Brain microvascular endothelial cell (primary cell): ENCODE results near the gene PCDHGB1.

Experiments used
- DNase-seq: peaks from one replicate; pipeline ENCODE4 v3.0.0-alpha.2; 2020
- H3K27ac ChIP-seq: fragments of 250-450 bp; sonication (Bioruptor Pico); 2 replicates; pipeline ENCODE4 v1.5.1; 2020; ENCODE audit warnings: mild to moderate bottlenecking, moderate library complexity
- H3K27me3 ChIP-seq: fragments of 250-450 bp; sonication (Bioruptor Pico); replicated peaks from 2 replicates; pipeline ENCODE4 v1.5.1; 2020; ENCODE audit warnings: mild to moderate bottlenecking
- H3K36me3 ChIP-seq: fragments of 250-450 bp; sonication (Bioruptor Pico); replicated peaks from 2 replicates; pipeline ENCODE4 v1.5.1; 2020; ENCODE audit warnings: mild to moderate bottlenecking
- H3K4me3 ChIP-seq: 2 replicates; pipeline ENCODE4 v1.5.1; 2011; ENCODE audit warnings: low read depth, mild to moderate bottlenecking, control low read depth, low read length, moderate library complexity
- CTCF ChIP-seq: IDR thresholded peaks from 2 replicates; pipeline ENCODE4 v1.5.1; 2011; ENCODE audit warnings: low read depth, mild to moderate bottlenecking, moderate library complexity, low read length, control low read depth, inconsistent platforms; ENCODE audit errors: missing control alignments
- in situ Hi-C: cut with HindIII; loops from 2 replicates; pipeline ENCODE4 v1.10.0; 2017; ENCODE audit warnings: low sequenced_read_pairs, low pct_ligation_motif_present

Gene PCDHGB1

GRCh38 chr5:141319699-141320098 is 30.2 kb upstream of the PCDHGB1 start:
- Histone ChIP-seq H3K27me3 (no peaks in the 10 kb centered on the region), H3K36me3 (peaks cover 17% of the 10 kb centered on the region), H3K4me3 (peak overlapping the region; percentile 87), H3K27ac (peak overlapping the region; percentile 97)
- in situ Hi-C loops = no loop called here
- TF ChIP-seq CTCF = no peak
- DNase-seq = no peak

GRCh38 chr5:141320225-141321169 is 29.4 kb upstream of the PCDHGB1 start, which contains the start of gene TAF7:
TAF7 (minus strand) TSS chr5:141320784; CDS start chr5:141320044, 740 bp downstream.
- Histone ChIP-seq H3K27ac (peak within 1 kb of the TSS; percentile 97), H3K4me3 (peak within 1 kb of the TSS; percentile 87), H3K27me3 (no peaks in the 10 kb centered on the region), H3K36me3 (peaks cover 17% of the 10 kb centered on the region)
- peak; percentile 91 for TF ChIP-seq CTCF
- in situ Hi-C loops = no loop called here
- peak; percentile 86 for DNase-seq

- Histone ChIP-seq H3K27ac (no peak overlapping the region), H3K36me3 (peaks cover 12% of the 10 kb centered on the region), H3K27me3 (no peaks in the 10 kb centered on the region), H3K4me3 (no peak overlapping the region)
- TF ChIP-seq CTCF = no peak
- DNase-seq = no peak
- in situ Hi-C loops = no loop called here
These were observed 27.6 kb upstream of the PCDHGB1 start for GRCh38 chr5:141322261-141322660.

GRCh38 chr5:141326088-141326854 is 23.6 kb upstream of the PCDHGB1 start:
- no peaks in the 10 kb centered on the region for H3K27me3 ChIP-seq
- peak; percentile 77 for TF ChIP-seq CTCF
- in situ Hi-C loops = no loop called here
- H3K4me3 ChIP-seq = peak overlapping the region; percentile 51
- DNase-seq = peak; percentile 80
- peak overlapping the region; percentile 19 for H3K27ac ChIP-seq
- H3K36me3 ChIP-seq = no peaks in the 10 kb centered on the region

- H3K4me3 ChIP-seq = no peak overlapping the region
- DNase-seq = no peak
- in situ Hi-C loops = no loop called here
- no peaks in the 10 kb centered on the region for H3K27me3 ChIP-seq
- TF ChIP-seq CTCF = no peak
- H3K27ac ChIP-seq = no peak overlapping the region
- H3K36me3 ChIP-seq = no peaks in the 10 kb centered on the region
These were observed 21.7 kb upstream of the PCDHGB1 start for GRCh38 chr5:141328231-141328630.
